Ascending aorta (tissue), 2 donors: Measurements from ENCODE around the gene PPIL1. TPM values are rescaled to one million over a fixed set of nuclear protein-coding genes. Genes with fewer than 3 reads are reported as not detected.

Experiments used
- DNase-seq, 2 donors: peaks; one replicate each; pipeline ENCODE4 v3.0.0-alpha.2; 2019; ENCODE audit warnings: low spot score in 2 of 2
- H3K27ac ChIP-seq, 2 donors: fragments of 200-600 bp; sonication (generic); one replicate each; pipeline ENCODE4 v1.5.1; 2016 to 2017; ENCODE audit warnings: mild to moderate bottlenecking in 1 of 2
- H3K27me3 ChIP-seq: fragments of 200-600 bp; sonication (generic); one replicate; pipeline ENCODE4 v1.5.1; 2017
- H3K36me3 ChIP-seq, 2 donors: fragments of 200-600 bp; sonication (generic); one replicate each; pipeline ENCODE4 v1.5.1; 2016
- H3K4me1 ChIP-seq, 2 donors: fragments of 200-600 bp; sonication (generic); one replicate each; pipeline ENCODE4 v1.5.1; 2016 to 2017; ENCODE audit warnings: mild to moderate bottlenecking in 1 of 2
- H3K4me3 ChIP-seq, 2 donors: fragments of 200-600 bp; sonication (generic); one replicate each; pipeline ENCODE4 v1.5.1; 2016 to 2017; ENCODE audit warnings: mild to moderate bottlenecking in 1 of 2
- H3K9me3 ChIP-seq, 2 donors: fragments of 200-600 bp; sonication (generic); one replicate each; pipeline ENCODE4 v1.5.1; 2016
- CTCF ChIP-seq, 3 experiments: fragments of 200-600 bp in 2 of 3; fragments of 450-650 bp in 1 of 3; sonication (generic) in 2 of 3; IDR thresholded peaks; one replicate each; pipeline ENCODE4 v1.5.1; 2016 to 2019; ENCODE audit warnings: antibody characterized with exemption in 3 of 3, mild to moderate bottlenecking in 1 of 3, moderate library complexity in 1 of 3
- intact Hi-C: fragments of 100-400 bp; cut with DNase I; formaldehyde crosslinking; loops from one replicate; pipeline ENCODE4 v1.15.1; 2023
- total RNA-seq: library from RNA; depleted of rRNA; stranded (reverse); fragments of >200 nt; gene quantifications from one replicate; pipeline ENCODE4 v1.1.0, GENCODE V29; 2016

Gene PPIL1
- total RNA-seq, 1 donor from 2014 or later: 24.2 TPM

GRCh38 chr6:36847991-36848390 is 26.6 kb downstream of the PPIL1 start:
- Histone ChIP-seq H3K9me3 (no peaks in the 10 kb centered on the region), H3K4me3 (no peak overlapping the region), H3K4me1 (peaks cover 0 to 13% of the 10 kb centered on the region in 2 donors), H3K27me3 (no peaks in the 10 kb centered on the region), H3K27ac (no peak overlapping the region), H3K36me3 (no peaks in the 10 kb centered on the region)
- DNase-seq: no peak
- no peak for TF ChIP-seq CTCF (IDR thresholded peaks at IDR 0.05)
- intact Hi-C loops: no loop called here

- Histone ChIP-seq H3K4me3 (no peak overlapping the region), H3K27me3 (no peaks in the 10 kb centered on the region), H3K9me3 (no peaks in the 10 kb centered on the region), H3K4me1 (peaks cover 0 to 5% of the 10 kb centered on the region in 2 donors), H3K27ac (no peak overlapping the region), H3K36me3 (no peaks in the 10 kb centered on the region)
- intact Hi-C loops: no loop called here
- no peak for DNase-seq
- TF ChIP-seq CTCF (IDR thresholded peaks at IDR 0.05): no peak
These were observed 27.5 kb downstream of the PPIL1 start for GRCh38 chr6:36847152-36847551.

GRCh38 chr6:36845233-36845632 is 29.4 kb downstream of the PPIL1 start:
- H3K4me1 ChIP-seq: peaks cover 3 to 11% of the 10 kb centered on the region in 2 donors
- DNase-seq: no peak
- TF ChIP-seq CTCF (IDR thresholded peaks at IDR 0.05): no peak
- no peak overlapping the region for H3K4me3 ChIP-seq
- no peak overlapping the region for H3K27ac ChIP-seq
- H3K36me3 ChIP-seq: no peaks in the 10 kb centered on the region
- no peaks in the 10 kb centered on the region for H3K9me3 ChIP-seq
- intact Hi-C loops: no loop called here
- no peaks in the 10 kb centered on the region for H3K27me3 ChIP-seq

- H3K27me3 ChIP-seq: no peaks in the 10 kb centered on the region
- no peak for DNase-seq
- no peaks in the 10 kb centered on the region for H3K36me3 ChIP-seq
- no peak overlapping the region for H3K27ac ChIP-seq
- intact Hi-C loops: no loop called here
- H3K9me3 ChIP-seq: no peaks in the 10 kb centered on the region
- H3K4me1 ChIP-seq: peaks cover 5 to 16% of the 10 kb centered on the region in 2 donors
- H3K4me3 ChIP-seq: no peak overlapping the region
- no peak for TF ChIP-seq CTCF (IDR thresholded peaks at IDR 0.05)
These were observed 30.1 kb downstream of the PPIL1 start for GRCh38 chr6:36844232-36845170.

GRCh38 chr6:36843170-36843569 is 31.4 kb downstream of the PPIL1 start:
- TF ChIP-seq CTCF (IDR thresholded peaks at IDR 0.05): no peak
- Histone ChIP-seq H3K4me1 (peaks cover 5 to 22% of the 10 kb centered on the region in 2 donors), H3K36me3 (no peaks in the 10 kb centered on the region), H3K9me3 (no peaks in the 10 kb centered on the region), H3K27ac (no peak overlapping the region), H3K4me3 (no peak overlapping the region), H3K27me3 (no peaks in the 10 kb centered on the region)
- no peak for DNase-seq
- intact Hi-C loops: no loop called here
